GM12892 (cell line): ENCODE results near the gene ARHGAP36.

Source experiments
- POLR2A ChIP-seq: IDR thresholded peaks from 2 replicates; pipeline ENCODE4 v1.6.1; 2011; ENCODE audit warnings: low read depth, low read length, control low read depth
- POLR2AphosphoS5 ChIP-seq: IDR thresholded peaks from 2 replicates; pipeline ENCODE4 v1.6.1; 2011; ENCODE audit warnings: low read depth, low read length, control low read depth
- TAF1 ChIP-seq: IDR thresholded peaks from 2 replicates; pipeline ENCODE4 v1.6.1; 2011; ENCODE audit warnings: low read depth, mild to moderate bottlenecking, control low read depth, low read length, borderline replicate concordance

DNA sequence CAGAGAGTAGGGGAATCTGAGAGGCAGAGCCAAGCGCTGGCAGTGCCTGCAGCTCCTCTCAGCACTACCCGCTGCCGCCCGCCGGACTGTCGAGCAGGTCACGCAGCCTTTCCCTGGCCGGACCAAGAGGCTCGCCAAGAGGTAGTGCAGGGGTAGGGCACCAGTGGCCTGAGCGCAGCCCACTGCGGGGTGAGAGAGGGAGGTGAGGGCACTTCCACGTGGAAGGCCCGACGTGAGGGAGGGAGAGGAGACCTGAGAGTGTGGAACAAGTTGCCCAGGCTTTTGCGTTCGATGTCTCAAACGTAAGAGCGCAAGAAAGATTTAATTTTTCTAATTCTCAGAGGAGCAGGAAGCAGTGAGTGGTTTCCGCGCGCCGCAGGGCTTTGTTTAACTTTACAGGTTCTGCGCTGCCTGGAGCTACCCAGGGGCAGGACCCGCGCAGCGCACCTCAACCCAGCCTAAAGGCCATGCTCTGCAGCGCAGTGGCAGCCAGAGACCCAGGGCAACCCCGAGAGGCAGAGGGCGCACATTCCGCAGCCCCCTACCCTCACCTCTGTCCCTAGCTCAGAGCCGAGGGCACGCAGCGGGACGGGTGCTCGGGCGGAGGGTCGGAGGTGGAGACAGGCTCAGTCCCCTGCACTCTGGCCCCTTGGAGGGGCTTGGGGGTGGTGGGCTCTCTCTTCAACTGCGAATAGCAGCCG is 14.9 kb downstream of the ARHGAP36 start:
- no peak for TF ChIP-seq TAF1
- no peak for TF ChIP-seq POLR2AphosphoS5
- no peak for TF ChIP-seq POLR2A
